ENCODE results near the gene VAC14. TPM values are rescaled to one million over a fixed set of nuclear protein-coding genes. Genes with fewer than 3 reads are reported as not detected.

VAC14 gene
- total RNA-seq, 2 experiments from 2014 or later: 23.0 to 23.6 TPM

- Histone ChIP-seq H3K9me3 (ENCODE audit: control insufficient read depth in 1 of 2, insufficient read depth in 1 of 2, low read length in 2 of 2) (no peaks in the 10 kb centered on the region), H3K4me1 (ENCODE audit: insufficient read depth, low read length) (peaks cover 10% of the 10 kb centered on the region), H3K27ac (ENCODE audit: low read depth in 1 of 2, low read length in 2 of 2) (no peak within 1 kb of the TSS), H3K36me3 (ENCODE audit: insufficient read depth, low read length) (no peaks in the 10 kb centered on the region), H3K27me3 (ENCODE audit: control insufficient read depth in 1 of 2, insufficient read depth in 2 of 2, low read length in 2 of 2) (peaks cover 19 to 31% of the 10 kb centered on the region in 2 experiments), H3K4me3 (ENCODE audit: low read length) (peak within 1 kb of the TSS; percentile 7)
- Mint-ChIP-seq H3K9me3 (no peaks in the 10 kb centered on the region), H3K4me3 (peak within 1 kb of the TSS; percentile 78), H3K4me1 (ENCODE audit: low read depth) (no peaks in the 10 kb centered on the region), H3K36me3 (ENCODE audit: low read depth) (no peaks in the 10 kb centered on the region), H3K27me3 (peaks cover 10% of the 10 kb centered on the region), H3K27ac (no peak within 1 kb of the TSS)
- ChIA-PET CTCF (no interaction called here), POLR2A (no interaction called here)
- TF ChIP-seq CTCF (IDR thresholded peaks at IDR 0.05): no peak
- intact Hi-C loops (cut with DNase I, micrococcal nuclease): no loop called here
- DNase-seq (peak in 5 of 14 experiments; percentile 16 to 48 (median 20)), ATAC-seq (ENCODE audit: poor library complexity) (peak; percentile 72)
These were observed 115.0 kb downstream of the VAC14 start, which contains the start of gene MTSS2 for GRCh38 chr16:70685938-70686375. Gene MTSS2 (minus strand): TSS chr16:70686053. CDS start chr16:70685791, 262 bp downstream.

- TF ChIP-seq CTCF (IDR thresholded peaks at IDR 0.05): no peak
- Histone ChIP-seq H3K36me3 (ENCODE audit: insufficient read depth, low read length) (no peaks in the 10 kb centered on the region), H3K27me3 (ENCODE audit: control insufficient read depth in 1 of 2, insufficient read depth in 2 of 2, low read length in 2 of 2) (peaks cover 19 to 31% of the 10 kb centered on the region in 2 experiments), H3K27ac (ENCODE audit: low read depth in 1 of 2, low read length in 2 of 2) (no peak overlapping the region), H3K4me1 (ENCODE audit: insufficient read depth, low read length) (peaks cover 10% of the 10 kb centered on the region), H3K9me3 (ENCODE audit: control insufficient read depth in 1 of 2, insufficient read depth in 1 of 2, low read length in 2 of 2) (no peaks in the 10 kb centered on the region), H3K4me3 (ENCODE audit: low read length) (peak overlapping the region; percentile 7)
- Mint-ChIP-seq H3K4me3 (peak overlapping the region; percentile 38), H3K4me1 (ENCODE audit: low read depth) (no peaks in the 10 kb centered on the region), H3K9me3 (no peaks in the 10 kb centered on the region), H3K36me3 (ENCODE audit: low read depth) (no peaks in the 10 kb centered on the region), H3K27me3 (peaks cover 10% of the 10 kb centered on the region), H3K27ac (no peak overlapping the region)
- POLR2A ChIA-PET: no interaction called here
- peak; percentile 64 for ATAC-seq (ENCODE audit: poor library complexity)
- DNase-seq: no peak
- CTCF ChIA-PET: no interaction called here
- intact Hi-C loops (cut with DNase I, micrococcal nuclease): no loop called here
These were observed 115.7 kb downstream of the VAC14 start for GRCh38 chr16:70685061-70685937.

GRCh38 chr16:70684146-70685060, 116.6 kb downstream of the VAC14 start:
- DNase-seq (no peak), ATAC-seq (ENCODE audit: poor library complexity) (no peak)
- Mint-ChIP-seq H3K4me3 (no peak overlapping the region), H3K27ac (no peak overlapping the region), H3K4me1 (ENCODE audit: low read depth) (no peaks in the 10 kb centered on the region), H3K9me3 (no peaks in the 10 kb centered on the region), H3K27me3 (peaks cover 10% of the 10 kb centered on the region), H3K36me3 (ENCODE audit: low read depth) (no peaks in the 10 kb centered on the region)
- no peak overlapping the region for H3K4me3 ChIP-seq (ENCODE audit: low read length)
- H3K27ac ChIP-seq (ENCODE audit: low read depth in 1 of 2, low read length in 2 of 2): no peak overlapping the region
- intact Hi-C loops (cut with DNase I, micrococcal nuclease): no loop called here
- POLR2A ChIA-PET: no interaction called here
- TF ChIP-seq CTCF (IDR thresholded peaks at IDR 0.05): no peak
- CTCF ChIA-PET: no interaction called here
- H3K4me1 ChIP-seq (ENCODE audit: insufficient read depth, low read length): peaks cover 10% of the 10 kb centered on the region
- H3K27me3 ChIP-seq (ENCODE audit: control insufficient read depth in 1 of 2, insufficient read depth in 2 of 2, low read length in 2 of 2): peaks cover 19 to 31% of the 10 kb centered on the region in 2 experiments
- no peaks in the 10 kb centered on the region for H3K9me3 ChIP-seq (ENCODE audit: control insufficient read depth in 1 of 2, insufficient read depth in 1 of 2, low read length in 2 of 2)
- no peaks in the 10 kb centered on the region for H3K36me3 ChIP-seq (ENCODE audit: insufficient read depth, low read length)

All from CD4-positive, alpha-beta T cell (primary cell).